EL (cell line): ENCODE measurements around the gene DIP2C.
"Not testable (repeated sequence)": the region's sequence is repeated elsewhere in the genome, so short reads cannot be mapped to it uniquely, and the experiment has no call there.

ENCODE experiments used
- DNase-seq: peaks from one replicate; pipeline ENCODE4 v3.0.0-alpha.2; 2016

Gene DIP2C

DNA sequence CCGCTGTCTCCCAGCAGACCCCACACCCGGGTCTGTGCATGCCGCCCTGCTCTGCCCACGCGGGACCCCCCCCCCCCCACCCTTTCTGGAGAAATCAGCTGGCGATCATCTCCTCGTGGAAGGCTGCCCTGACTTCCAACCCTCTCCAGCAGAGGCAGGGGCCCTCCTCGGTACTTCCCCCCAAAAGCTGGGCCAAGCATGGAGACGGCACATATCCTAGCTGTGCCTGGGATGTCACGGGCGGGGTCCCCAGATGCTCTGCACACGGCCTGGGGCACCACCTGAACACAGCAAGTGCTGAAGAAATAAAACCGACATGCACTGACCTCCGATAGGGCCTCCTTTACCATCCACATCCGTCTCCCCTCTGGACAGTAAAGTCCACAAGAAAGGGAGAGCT, 96.0 kb downstream of the DIP2C start:
- no peak for DNase-seq

DNA sequence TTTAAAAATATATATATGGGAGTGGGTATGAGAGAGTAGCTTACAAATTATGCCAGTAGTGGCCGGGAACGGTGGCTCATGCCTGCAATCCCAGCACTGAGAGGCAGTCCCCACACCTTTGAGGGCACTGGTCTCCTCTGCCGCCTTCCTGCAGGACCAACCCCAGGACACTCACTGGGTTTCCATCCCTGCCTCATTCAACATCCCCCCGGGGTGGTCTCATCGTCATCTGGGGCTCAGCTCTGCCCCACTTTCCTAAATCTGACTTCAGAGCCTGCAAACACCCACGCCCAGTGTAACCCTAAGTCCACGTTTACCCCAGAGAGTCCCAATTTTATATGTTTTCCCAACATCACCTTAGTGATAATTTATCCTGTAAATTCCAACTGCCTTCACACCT, 96.5 kb downstream of the DIP2C start:
- no peak for DNase-seq

DNA sequence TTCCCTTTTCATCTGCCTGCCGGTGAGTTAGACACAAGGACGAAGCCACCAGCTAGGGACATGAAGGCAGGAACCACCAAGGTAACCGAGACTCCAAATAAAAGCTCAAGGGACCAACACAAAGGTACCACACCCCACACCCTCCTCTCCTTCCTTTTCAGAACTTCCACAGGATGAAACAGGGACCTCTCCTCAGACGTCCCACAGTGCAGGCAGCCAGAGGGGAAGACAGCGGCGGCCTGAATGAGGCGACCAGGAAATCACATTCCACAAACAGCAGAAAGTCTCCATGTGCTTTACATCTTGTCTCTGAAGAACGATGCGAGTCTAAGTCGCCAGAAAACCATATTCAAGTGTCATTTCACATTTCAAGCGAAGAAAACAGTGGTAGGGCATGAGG, 97.8 kb downstream of the DIP2C start:
- DNase-seq, result no peak

DNA sequence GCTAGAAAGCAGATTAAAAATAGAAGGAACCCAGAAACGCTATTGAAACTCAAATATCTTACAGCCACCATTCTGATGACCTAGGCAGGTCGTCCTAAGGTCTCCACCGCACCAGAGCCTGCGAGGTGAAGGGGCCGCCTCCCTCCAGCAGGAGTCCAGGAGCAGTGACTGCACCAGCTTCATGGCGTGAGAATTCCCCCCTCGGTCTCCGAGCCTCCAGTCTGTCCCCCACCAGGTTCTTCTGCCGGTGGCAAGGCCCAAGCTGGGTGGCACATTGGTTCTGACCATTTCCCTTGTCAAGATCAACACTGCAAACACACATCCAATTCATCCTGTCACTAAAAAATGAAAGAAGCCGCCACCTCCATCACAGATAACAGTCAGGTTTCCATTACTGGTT, 98.7 kb downstream of the DIP2C start:
- DNase-seq, result no peak

DNA sequence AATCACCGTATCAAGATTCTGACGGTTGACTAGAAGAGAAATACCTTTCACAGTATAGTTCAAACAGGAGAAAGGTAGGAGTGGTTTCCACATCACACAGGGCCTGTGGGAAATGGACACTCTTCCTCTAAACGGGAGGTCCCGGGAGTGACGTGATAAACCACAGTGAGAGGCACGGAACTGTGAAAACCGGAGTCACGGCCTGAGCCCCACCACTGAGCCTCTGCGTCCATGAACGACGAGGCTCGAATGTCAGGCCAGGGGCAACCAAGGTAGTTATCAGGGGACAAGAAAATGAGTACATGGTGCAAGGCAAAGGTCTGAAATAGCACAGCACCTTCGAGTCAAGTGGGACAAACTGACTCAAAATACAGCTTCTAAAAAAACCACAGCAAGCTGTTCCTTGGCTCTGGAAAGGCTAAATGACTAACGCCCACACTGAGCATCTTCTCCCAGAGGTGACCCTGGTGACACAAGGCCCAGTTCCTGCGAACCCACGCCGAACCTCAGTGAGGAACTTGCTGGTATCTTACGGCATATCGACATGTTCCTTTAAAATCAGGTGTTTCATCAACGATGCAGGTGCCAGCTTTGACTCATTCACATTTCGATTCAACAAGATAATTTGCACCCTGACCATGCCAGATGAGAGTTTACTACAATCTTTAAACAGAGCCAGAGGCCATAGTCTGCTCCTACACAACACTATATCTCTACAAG, 99.3 kb downstream of the DIP2C start:
- DNase-seq, result no peak

DNA sequence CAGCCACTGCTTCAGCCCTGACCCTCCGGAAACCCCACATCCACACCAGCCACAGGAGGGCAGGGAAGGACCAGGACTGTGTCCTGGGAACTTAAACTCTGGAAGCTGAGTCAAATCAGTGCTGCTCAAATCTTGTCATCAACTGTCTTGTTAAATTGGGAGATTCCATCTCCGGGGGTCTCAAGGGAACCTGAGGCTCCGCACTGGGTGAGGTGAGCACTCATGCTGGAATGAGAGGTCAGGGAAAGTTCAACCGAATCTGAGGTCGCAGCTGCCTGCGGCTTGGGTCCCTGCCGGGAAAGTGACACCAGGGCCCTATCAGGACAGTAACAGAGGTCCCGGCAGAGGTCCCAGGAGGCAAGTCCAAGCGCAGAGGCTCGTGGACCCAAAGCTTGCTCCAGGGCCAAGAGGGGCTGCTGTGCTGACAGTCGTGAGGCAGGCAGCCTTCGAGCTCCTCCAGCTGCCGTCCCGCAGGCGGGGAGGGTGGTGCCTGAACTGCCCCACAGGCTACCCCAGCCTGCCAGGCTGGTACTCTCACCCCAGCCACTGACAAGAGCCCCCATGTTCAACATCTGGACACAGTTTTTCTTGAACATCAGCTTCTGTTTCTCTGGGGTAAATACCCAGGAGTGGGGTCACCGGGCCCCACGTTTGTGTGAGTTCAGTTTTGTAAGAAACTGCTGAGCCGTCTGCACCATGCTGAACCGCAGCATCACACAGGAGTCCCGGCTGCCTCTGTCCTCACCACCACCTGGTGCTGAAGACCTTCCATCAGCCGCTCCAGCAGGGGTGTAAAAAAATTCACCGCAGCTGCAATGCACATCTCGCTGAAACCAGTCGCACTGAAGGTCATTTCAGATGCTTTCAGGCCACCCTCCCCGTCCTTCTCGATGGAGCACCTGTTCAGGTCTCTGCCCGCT, 101.0 kb downstream of the DIP2C start:
- DNase-seq, result peak; percentile 26

DNA sequence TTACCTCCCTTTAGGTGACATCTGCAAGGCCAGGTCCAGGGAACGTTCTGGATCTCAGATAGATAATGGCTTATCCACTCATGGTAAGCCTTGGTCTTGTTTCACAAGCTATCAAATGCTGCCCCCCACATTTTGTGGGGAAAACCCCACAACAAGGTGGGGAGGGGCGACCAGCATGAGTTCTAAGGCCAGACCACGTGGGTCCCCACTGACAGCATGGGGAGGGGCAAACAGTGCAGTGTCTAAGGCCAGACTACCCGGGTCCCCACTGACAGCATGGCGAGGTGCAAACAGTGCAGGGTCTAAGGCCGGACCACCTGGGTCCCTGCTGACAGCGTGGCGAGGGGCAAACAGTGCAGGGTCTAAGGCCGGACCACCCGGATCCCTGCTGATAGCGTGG, 102.8 kb downstream of the DIP2C start:
- no peak for DNase-seq

DNA sequence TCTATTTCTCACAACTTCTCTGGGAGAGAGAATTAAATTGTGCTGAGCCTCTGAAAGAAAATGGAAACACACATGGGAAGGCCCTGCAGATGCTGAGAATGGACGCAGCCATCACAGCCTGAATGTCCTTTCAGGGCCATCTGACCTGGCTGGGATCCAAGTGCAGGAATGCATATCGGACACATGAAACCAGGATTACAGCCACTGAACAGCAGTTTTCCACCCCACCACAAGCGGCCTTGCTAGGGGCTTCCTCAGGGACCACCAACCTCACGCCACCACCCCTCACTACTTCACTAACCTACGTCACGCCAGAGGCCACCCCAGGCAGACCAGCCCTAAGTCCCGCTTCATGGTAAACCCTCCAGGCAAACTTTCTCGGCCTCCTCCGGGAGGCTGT, 103.3 kb downstream of the DIP2C start:
- DNase-seq, result no peak

DNA sequence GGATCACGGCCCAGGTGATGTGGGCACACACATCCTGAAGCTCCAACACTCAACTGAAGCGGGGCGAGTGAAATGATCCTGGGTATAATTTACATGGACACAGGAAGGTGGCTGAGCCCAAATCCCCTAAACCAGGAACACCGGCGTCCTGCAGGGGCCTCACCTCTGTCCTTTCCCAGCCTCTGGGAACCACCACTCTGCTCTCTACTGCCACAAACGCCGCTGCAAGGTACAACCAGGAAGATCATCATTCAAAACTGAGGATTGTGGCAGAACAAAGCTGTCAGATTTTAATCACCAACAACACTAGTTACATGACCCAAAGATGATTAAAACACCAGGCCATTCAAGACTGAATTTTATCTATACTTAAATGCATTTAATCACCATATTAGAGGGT, 104.0 kb downstream of the DIP2C start:
- DNase-seq, result no peak

DNA sequence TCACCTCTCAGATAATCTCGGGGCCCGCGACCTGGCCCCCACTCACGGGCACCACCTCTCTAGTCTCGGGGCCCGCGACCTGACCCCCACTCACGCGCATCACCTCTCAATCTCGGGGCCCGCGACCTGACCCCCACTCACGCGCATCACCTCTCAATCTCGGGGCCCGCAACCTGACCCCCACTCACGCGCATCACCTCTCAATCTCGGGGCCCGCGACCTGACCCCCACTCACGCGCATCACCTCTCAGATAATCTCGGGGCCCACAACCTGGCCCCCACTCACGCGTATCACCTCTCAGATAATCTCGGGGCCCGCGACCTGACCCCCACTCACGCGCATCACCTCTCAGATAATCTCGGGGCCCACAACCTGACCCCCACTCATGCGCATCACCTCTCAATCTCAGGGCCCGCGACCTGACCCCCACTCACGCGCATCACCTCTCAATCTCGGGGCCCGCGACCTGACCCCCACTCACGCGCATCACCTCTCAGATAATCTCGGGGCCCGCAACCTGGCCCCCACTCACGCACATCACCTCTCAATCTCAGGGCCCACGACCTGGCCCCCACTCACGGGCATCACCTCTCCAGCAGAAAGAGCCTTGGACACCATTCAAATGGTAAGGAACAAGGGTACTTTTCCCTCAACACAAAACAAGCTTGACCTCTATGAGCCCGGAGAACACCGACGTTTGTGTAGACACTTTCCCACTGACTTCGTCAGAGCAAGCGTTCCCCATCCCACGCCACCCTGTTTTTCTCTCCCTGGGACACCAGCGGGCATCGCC, 104.8 kb downstream of the DIP2C start:
- not testable (repeated sequence) for DNase-seq

DNA sequence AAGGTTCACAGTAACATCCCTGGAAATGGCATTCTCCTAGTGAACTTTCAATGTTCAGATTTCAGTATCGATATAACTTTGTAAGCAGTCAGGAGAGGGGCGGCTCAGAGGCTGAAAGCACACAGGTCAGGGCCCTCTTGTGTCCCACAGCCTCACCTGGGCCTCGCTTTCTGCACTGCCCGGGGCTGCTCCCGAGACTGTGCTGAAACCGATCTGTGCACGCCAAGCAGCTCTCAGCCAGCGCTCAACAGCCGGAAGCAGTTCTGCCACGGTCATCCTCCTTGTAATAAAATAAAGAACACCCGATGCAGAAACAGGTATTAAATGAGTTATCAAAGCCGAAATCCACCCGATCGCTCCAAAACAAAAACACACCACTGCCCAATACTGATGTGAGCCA, 106.0 kb downstream of the DIP2C start:
- no peak for DNase-seq

DNA sequence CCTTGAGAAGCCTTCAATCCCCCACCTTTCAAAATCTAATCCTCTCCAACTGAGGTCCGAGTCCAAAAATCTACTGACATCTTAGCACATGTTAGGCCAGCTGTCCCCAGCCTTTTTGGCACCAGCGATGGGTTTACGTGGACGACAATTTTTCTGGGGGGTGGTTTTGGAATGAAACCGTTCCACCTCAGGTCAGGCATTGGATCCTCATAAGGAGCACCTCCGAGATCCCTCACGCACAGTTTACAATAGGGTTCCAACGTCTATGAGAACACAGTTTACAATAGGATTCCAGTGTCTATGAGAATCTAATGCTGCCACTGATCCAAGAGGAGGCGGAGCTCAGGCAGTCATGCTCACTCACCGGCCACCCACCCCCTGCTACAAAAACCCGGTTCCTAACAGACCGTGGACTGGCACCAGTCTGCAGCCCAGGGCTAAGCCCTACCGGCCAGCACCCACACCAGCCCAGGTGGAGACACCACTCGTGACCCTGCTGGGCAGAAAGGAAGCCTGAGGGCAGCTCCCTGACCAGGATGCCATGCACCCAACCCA, 107.6 kb downstream of the DIP2C start:
- DNase-seq, result no peak

DNA sequence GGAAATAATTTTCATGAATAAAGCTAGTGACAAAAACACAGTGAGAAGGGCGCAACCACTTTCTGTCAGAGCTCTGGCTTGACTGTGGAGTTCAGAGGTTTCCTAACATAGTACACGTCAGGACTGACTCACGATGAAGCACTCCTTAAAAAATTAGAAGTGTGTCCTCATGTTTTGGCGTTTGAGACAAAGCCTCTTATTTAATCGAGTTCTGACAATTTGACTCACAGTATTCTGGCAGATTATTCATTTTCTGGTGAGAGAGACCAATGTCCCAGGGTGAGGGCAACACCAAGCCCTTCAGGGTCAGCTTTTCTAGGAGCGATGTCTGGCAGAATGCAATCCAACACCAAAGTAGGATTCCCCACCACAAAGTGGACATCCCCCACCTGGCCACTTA, 108.7 kb downstream of the DIP2C start:
- peak; percentile 89 for DNase-seq

DNA sequence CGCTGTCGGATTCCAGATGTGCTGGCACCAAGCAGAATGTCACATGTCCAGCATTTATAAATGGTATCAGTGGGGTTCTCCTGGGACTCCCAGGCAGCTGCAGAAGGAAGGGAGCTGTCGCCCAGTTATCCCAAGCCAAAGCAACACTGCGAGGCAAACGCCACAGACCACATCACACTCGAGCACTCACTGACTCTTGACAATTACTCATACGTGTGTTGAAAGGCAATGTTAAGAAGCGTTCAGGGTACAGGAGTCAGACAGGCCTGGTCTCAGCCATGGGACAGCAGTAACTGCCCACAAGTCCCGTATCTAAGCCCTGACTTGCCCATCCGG, 113.4 kb downstream of the DIP2C start:
- no peak for DNase-seq

DNA sequence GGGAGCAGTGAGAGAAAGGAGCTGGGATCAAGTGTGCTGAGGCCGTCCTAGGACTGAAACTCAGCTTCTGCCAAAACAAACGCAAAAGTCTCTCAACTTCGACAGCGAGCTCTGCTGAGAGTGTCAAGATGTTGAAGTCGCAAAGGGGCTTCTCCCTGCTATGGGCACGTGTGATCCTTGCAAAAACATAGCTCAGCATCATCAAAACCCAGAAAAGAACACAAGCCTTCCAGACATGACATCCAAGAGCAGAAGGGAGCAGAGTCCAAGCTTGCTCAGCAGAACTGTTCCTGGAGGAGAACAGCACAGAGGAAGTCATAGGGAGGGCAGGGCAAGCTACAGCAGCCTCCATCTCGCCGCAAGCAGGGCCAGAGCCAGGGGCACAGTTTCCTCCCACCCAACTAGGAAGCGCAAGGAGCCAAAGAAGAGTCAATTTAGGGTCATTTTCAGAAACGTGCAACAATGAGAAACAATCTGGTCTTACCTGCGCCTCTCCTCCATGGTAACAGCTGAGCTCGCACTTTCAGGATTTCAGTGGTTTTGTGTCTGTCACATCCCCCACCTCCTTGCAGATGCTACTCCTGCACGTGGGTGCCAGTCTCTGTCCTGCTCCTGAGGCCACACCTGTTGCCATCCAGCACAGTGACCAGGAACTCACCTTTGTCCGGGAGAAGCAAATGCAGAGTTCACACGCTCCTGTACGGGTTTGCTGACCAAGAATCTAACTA, 113.9 kb downstream of the DIP2C start:
- DNase-seq, result no peak

DNA sequence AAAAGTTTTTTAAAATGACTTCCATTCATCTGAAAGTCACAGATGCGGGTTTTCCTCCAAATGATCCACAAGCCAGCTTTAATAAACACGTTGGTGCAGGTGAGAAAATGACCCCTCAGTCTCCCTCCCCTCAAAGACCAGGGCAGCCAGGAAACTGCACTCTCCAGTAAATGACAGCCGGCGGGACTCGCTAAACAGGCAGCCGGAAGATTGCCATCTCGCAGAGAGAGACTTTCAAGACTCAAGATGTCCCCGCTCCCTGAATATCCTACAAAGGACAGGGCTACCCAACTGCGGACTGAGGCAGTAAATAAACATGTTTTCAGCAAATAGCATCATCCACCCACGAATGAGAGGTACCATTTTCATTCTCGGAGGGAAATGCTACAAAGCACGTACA, 116.8 kb downstream of the DIP2C start:
- DNase-seq, result no peak

DNA sequence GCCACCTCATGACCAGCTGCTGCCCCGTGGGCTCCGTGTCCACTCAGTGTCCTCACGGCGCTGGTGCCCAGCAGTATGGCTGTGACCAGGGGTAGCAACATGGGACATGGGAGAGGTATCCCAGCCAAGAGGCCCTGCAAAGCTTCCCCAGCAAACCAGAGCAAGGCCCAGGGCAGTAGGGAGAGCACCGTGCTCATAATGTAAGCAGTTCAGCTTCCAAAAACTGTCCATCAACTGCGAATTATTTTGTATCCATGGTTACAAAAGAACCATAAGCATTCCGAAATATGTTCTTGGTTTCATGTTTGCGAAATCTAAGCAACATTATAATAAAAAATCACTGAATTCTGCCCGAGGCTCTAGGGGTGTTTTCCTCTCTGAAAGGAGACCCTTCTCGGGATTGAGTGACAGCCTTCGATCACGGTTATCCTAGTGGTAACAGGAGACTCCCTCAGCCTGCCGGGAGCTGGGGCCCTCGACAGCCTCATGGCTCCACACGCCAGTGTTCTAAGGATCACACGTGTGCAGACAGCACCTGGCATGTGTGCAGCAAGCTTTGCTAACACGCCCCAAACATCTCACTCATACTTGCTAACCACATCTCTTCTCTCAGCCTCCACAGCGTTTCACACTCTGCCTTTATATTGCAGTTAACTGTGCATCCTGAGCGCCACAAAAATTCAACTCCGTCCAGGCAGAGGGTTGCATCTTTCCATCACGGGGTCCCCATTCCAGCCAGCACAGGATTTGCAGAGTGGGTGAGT, 117.6 kb downstream of the DIP2C start:
- DNase-seq, result no peak

DNA sequence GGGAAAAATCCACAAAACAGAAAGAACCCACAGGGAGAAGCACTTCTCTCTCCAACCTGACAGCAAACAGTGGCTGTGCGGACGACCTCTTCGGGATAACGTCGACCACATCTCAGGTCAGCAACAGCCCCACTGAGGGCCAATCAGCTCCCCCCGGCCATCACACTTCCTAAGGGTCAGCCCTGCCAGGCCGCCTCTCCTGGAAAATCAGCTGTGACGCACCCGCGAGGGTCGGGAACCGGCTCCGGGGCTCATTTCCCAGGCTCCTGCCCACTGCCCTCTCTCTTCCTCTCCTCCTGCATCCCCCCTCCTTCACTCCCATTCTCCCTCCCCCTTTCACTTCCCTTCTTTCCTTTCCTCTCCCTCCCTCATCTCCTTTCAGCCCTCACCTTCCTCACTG, 118.3 kb downstream of the DIP2C start:
- no peak for DNase-seq

DNA sequence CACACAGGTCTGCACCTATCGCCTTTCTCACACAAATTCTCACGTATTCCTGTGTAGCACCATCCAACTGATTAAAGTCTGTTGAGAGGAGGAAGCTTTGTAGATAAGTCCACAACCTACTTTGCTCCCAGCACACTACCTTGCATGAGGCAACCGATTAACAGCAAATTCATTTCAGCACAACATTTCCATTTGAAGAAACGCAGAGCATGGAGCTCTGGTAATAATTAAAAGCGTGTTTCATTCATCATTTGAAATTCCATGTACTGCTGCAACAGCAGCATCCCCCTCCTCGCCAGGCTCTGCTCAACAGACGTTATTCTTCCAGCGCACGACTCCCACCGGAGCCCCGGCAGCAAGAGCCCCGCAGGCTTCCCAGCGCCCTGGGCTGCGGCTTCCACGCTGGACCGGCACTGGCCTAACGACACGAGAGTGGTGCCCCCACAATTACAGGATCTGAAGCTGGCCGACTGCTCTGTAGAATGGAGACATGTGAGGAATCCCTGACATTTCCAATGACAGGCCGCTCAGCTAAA, 118.8 kb downstream of the DIP2C start:
- DNase-seq, result no peak

DNA sequence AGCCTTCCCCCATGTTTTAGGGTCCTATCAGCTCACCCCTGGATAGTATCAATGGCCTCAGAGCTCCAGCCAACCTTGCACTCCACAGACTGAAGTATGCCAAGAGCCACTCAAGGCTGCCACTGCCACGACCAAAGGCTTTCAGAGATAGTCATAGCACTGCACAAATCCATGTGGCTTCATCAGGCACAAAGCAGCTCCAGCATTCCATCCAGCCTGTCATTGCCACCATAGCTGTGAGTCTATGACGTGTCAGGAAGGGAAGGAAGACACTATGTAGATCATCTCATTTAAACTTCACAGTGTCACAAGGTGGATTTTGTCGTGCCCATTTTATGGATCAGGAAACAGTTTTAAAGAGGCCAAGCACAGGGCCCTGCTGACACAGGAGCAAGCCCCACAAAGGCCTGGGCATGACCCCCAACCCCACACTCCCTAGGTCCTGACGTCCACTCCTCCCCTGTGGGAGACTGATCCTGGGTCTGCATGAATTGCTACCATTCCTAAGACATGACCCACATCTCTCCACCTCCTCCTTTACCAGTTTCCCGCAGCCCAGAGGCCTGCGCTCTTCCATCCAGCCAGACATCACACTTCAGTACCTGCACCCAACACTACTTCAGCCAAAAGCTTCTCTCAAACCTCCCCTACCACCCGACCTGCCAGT, 119.4 kb downstream of the DIP2C start:
- DNase-seq, result peak; percentile 17

DNA sequence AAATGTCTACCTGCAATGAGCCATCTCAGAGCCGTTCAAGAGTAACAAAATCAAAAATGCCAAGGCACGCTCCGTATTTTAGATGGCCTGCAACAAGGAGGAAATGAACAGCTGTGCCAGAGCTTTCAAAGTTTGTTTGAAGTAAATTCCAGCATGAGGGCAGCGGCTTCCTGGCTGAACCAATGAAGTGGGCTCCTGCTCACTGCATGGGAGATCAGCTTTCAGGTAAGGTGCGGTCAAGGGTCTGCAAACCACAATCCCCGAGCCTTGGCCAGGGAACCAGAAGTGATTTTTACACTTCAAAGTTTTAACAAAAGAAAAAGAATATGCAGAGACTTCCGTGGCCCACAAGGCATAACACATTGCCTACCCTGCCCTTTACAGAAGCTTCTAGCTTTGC, 120.6 kb downstream of the DIP2C start:
- no peak for DNase-seq
